HG02588 (cell line): ENCODE results near the gene RBFOX1.

Experiments used
- ATAC-seq: cut with Tn5 transposase; IDR thresholded peaks from one replicate; pipeline ENCODE4 v1.9.1; 2021; ENCODE audit warnings: mild to moderate bottlenecking, moderate library complexity; ENCODE audit not compliant: unreplicated experiment

Gene RBFOX1

DNA sequence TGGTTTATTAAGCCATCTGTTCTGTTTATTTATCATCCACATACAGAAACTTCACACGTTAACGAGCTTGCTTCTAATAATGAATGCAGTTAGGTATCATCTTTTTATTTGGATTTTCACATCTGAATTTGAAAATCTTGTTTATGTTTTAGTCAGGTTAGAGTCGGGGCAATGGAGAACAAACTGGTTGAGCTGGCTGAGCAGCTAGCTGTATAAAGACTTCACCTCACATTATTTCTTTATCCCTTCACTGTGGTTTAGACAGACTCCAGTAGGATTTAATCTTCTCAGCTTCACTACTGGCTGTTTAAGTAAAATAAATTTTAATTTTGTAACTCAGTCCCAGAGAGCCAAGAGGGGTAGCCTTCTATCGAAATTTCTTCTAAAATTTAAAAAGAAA is 415.9 kb downstream of the RBFOX1 start:
- no peak for ATAC-seq

DNA sequence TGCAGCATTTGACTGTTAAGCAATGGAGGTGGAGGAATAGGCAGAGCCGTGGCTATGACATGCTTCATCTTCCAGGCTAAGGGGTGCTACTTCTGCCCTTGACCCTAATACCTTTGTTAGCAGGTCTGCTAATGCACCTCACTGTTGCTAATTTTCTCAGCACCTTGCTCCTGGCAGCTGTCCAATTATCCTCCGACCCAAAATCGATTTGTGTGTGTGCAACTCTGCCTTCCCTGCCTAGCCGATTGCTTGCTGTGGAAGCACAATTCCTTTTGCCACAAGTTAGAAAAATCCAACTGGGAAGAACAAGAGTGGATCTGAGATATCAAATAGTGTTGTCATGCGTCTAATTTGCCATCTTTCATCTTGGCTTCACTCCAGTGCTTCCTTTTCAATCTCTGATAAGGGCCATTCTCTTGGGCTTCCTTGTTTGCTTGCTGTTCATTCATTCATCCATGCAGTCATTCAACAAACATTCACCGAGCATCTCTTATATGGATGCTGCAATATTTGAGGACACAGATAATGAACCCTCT is 422.8 kb downstream of the RBFOX1 start:
- ATAC-seq: no peak
